ENCODE measurements around the gene LIN37.
"Not testable (repeated sequence)": the region's sequence is repeated elsewhere in the genome, so short reads cannot be mapped to it uniquely, and the experiment has no call there.

LIN37 gene

DNA sequence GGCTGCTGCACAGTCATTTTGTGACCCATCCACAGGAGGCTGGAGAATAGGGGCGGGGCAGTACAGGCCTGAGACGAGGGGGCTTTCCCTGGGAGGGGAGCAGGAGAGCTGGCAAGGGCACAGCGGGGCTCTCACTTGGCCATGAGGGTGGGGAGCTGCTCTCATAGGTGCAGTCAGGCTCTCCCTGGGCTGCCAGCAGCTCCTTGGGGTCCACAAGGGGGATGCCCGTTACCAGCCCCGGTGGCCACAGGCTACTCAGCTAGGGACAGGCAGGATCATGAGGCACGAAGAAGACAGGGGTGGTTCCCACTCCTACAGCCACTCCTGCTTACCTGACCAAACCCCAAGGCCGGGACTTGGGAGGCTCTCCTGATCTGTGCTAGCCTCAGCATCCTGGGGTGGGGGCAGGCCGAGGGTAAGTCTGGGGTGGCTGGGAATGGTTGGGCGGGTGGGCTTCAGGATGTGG is 43.5 kb downstream of the LIN37 start:
- DNase-seq: no peak

DNA sequence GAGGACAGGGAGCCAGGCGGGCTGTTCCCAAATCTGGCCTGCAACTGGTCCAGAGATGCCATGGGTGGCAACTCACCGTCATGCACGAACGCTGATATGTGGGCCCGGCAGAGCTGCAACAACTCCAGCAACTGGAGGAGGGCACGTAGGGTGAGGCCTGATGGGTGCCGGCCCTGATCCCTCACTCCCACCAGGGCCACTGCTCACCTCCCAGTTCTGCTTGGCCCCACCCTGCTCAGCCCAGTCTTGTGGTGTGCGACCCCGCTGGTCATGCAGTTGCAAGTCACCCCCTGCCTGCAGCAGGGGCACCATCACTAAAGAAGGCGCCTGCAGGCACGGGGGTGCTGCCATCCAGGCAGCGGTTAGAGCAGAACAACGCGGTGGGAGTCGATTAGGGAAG is 43.9 kb downstream of the LIN37 start:
- no peak for DNase-seq

DNA sequence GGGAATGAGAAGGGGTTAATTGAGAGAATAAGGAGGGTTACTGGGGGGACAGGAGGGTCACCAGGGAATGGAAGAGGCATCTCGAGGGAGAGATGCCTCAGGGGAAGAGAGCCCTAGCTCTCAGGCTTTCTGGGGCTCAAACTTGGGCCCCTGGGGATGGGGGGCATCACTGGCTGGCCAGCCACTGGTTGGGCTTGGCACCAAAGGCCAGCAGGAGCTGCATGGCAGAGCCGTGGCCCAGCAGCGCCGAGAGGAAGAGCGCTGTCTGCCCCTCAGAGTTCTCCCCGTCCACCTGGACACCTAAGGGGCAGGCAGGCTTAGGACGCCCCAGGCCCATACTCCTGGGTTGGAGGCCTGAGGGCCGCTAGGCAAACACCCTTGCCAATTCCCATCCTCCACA is 44.5 kb downstream of the LIN37 start:
- DNase-seq: no peak

DNA sequence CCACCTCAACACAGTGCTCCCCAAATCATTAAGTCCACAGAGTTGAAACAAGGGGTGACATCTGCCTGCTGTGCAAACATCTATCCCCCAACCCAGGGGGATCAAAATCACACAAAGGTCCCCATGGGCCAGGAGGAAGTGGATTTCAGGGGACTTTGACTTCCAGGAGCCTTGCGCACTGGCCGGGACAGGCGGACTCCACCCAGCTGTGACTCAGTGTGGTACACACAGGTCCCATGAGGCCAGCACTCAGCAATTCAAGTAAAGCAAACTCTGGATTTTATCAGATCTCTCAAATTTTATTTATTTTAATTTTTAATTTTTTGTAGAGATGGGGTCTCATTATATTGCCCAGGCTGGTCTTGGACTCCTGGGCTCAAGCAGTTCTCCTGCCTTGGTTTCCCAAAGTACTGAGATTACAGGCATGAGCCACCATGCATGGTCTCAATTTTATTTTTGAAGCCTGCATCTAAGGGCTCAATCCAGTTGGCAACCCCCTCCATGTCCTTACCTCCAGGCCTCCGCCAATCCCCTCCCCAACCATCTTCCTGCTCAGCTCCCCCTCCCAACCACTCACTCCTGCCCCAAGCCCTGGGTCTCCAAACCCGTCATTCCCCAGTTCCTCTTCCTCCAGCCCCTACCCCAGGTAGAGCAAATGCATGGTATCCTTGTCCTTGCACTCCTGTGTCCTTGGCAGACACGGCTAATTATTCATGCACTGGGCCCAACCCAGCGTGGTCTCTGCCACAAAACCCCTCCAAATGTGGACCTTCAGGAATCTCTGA is 45.2 kb downstream of the LIN37 start:
- DNase-seq: no peak

GRCh38 chr19:35795564-35795963 is 47.2 kb downstream of the LIN37 start:
- DNase-seq: not testable (repeated sequence)

DNA sequence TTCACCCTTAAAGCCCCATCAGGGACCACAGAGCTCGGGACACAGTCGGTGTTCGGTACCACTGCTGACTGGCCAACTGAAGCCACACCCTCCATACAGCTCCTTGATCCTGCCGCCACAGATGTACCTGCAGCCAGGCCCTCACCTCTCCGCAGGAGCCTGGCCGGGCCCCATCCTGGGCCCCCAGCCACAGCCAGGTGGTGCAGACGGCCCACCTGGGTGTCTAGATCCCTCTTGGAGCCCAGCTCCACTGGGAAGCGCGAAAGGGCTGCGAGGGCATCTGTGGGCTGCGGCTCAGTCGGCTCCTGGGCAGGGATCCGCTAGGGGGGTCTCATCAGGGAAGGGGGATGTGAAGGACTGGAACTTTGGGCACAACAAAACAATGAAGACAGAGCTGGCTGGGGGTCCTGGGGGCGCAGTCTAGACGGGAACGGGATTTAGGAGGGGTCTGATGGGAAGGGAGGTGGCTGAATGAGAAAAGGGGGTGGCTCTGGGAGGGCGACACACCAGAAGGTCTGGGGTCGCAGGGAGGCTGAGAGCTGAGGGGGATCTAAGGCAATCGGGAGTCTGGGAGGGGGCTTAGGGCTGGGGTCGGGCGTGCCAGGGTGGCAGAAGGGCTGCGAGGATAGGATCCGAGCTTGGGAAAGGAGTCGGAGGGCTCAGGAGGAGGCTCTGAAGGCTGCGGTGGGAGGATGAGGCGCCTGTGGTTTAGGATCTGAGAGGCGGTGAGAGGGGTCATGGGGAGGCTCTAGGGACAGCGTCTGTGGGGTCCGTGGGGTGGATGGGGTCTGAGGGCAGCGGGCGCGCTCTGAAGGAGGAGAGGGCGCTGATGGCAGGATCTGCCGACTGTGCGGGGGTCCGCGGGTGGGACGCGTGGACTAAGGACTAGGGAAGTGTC is 48.5 kb downstream of the LIN37 start:
- no peak for DNase-seq

GRCh38 chr19:35797663-35798062 is 49.3 kb downstream of the LIN37 start:
- no peak for DNase-seq

- no peak for DNase-seq
Observed at GRCh38 chr19:35801828-35802227, 53.5 kb downstream of the LIN37 start.
